Thyroid gland (tissue), 4 donors: ENCODE results near the gene ACAP3.

Experiments used
- POLR2A ChIP-seq, 2 donors: fragments of 450-650 bp; IDR thresholded peaks; one replicate each; pipeline ENCODE4 v1.6.1; 2017; ENCODE audit warnings: antibody characterized with exemption in 2 of 2, mild to moderate bottlenecking in 2 of 2, moderate library complexity in 1 of 2
- TF ChIP-seq, protein P1 (sequence below), 6 experiments: fragments of 200-600 bp in 3 of 6; fragments of 450-650 bp in 3 of 6; sonication (generic) in 3 of 6; IDR thresholded peaks; one replicate each; pipeline ENCODE4 v1.5.1; 2016 to 2019; ENCODE audit warnings: antibody characterized with exemption in 6 of 6, mild to moderate bottlenecking in 2 of 6, inconsistent platforms in 1 of 6, moderate library complexity in 1 of 6

- TF ChIP-seq, protein P1, sequence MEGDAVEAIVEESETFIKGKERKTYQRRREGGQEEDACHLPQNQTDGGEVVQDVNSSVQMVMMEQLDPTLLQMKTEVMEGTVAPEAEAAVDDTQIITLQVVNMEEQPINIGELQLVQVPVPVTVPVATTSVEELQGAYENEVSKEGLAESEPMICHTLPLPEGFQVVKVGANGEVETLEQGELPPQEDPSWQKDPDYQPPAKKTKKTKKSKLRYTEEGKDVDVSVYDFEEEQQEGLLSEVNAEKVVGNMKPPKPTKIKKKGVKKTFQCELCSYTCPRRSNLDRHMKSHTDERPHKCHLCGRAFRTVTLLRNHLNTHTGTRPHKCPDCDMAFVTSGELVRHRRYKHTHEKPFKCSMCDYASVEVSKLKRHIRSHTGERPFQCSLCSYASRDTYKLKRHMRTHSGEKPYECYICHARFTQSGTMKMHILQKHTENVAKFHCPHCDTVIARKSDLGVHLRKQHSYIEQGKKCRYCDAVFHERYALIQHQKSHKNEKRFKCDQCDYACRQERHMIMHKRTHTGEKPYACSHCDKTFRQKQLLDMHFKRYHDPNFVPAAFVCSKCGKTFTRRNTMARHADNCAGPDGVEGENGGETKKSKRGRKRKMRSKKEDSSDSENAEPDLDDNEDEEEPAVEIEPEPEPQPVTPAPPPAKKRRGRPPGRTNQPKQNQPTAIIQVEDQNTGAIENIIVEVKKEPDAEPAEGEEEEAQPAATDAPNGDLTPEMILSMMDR (IDR thresholded peaks at IDR 0.05): no peak
- no peak for TF ChIP-seq POLR2A (IDR thresholded peaks at IDR 0.05)
These were observed 38.2 kb upstream of the ACAP3 start for GRCh38 chr1:1345860-1346500.
